H1 (cell line): ENCODE measurements around the gene CPSF4. TPM values are rescaled to one million over a fixed set of nuclear protein-coding genes. Genes with fewer than 3 reads are reported as not detected.

Experiments used
- CTCF ChIA-PET: fragments of 300-600 bp; sonication (Branson Sonifier 250); formaldehyde crosslinking; loops from one replicate; lab custom pipeline; 2021; ENCODE audit not compliant: partially characterized antibody; lab: Charles Lee
- POLR2A ChIA-PET: fragments of 300-600 bp; sonication (Branson Sonifier 250); formaldehyde crosslinking; loops from one replicate; lab custom pipeline; 2021; ENCODE audit warnings: inconsistent platforms; ENCODE audit not compliant: partially characterized antibody; lab: Charles Lee
- DNase-seq, 2 experiments: peaks; one replicate each; pipeline versions ENCODE4 v3.0.0 to v3.0.0-alpha.2; 2010 to 2022; ENCODE audit warnings: low spot score in 2 of 2, low read depth in 1 of 2, mixed read lengths in 1 of 2
- FAIRE-seq: peaks from 2 replicates; lab custom pipeline; 2011; peaks lifted over from hg19 to GRCh38; lab: Jason Lieb, UNC
- H2AFZ ChIP-seq: 2 replicates; pipeline ENCODE4 v1.8.1; 2012; ENCODE audit warnings: low read length, inconsistent platforms
- H2AK5ac ChIP-seq: 2 replicates; pipeline ENCODE4 v1.6.1; 2013; ENCODE audit warnings: low read depth, low read length
- H2BK120ac ChIP-seq: replicated peaks from 2 replicates; pipeline ENCODE3; 2013; ENCODE audit warnings: low read depth, low read length, inconsistent platforms
- H2BK12ac ChIP-seq: 2 replicates; pipeline ENCODE4 v1.6.1; 2013; ENCODE audit warnings: low read depth, low read length
- H2BK15ac ChIP-seq: 2 replicates; pipeline ENCODE4 v1.6.1; 2013; ENCODE audit warnings: low read length
- H2BK20ac ChIP-seq: 2 replicates; pipeline ENCODE4 v1.6.1; 2013; ENCODE audit warnings: low read length
- H2BK5ac ChIP-seq: 2 replicates; pipeline ENCODE4 v1.6.1; 2013; ENCODE audit warnings: low read depth, low read length
- H3K14ac ChIP-seq: 2 replicates; pipeline ENCODE4 v1.6.1; 2013; ENCODE audit warnings: inconsistent platforms; ENCODE audit not compliant: insufficient read length
- H3K18ac ChIP-seq: 2 replicates; pipeline ENCODE4 v1.6.1; 2013; ENCODE audit warnings: low read length; ENCODE audit errors: extremely low read depth
- H3K23ac ChIP-seq: 2 replicates; pipeline ENCODE4 v1.6.1; 2013; ENCODE audit warnings: inconsistent platforms; ENCODE audit not compliant: insufficient read length
- H3K23me2 ChIP-seq: 2 replicates; pipeline ENCODE4 v1.6.1; 2013; ENCODE audit warnings: low read depth, low read length
- H3K27ac ChIP-seq: 2 replicates; pipeline ENCODE4 v1.6.1; 2011; ENCODE audit warnings: low read depth, low read length, inconsistent platforms
- H3K27me3 ChIP-seq, 4 experiments: replicated peaks in 1 of 4; 1 replicate in 1 of 4; 2 replicates in 3 of 4; pipeline versions ENCODE4 v1.6.1 to v1.8.1; 2011 to 2013; ENCODE audit warnings: low read length in 3 of 4, mild to moderate bottlenecking in 3 of 4, inconsistent platforms in 2 of 4, mixed read lengths in 2 of 4, moderate library complexity in 1 of 4; ENCODE audit not compliant: control insufficient read depth in 3 of 4, insufficient read depth in 3 of 4; ENCODE audit errors: extremely low read depth in 1 of 4
- H3K36me3 ChIP-seq, 4 experiments: 2 replicates each; pipeline versions ENCODE4 v1.6.1 to v1.8.1; 2011 to 2013; ENCODE audit warnings: mild to moderate bottlenecking in 4 of 4, low read length in 3 of 4, moderate library complexity in 2 of 4, control low read depth in 1 of 4, inconsistent platforms in 1 of 4; ENCODE audit not compliant: insufficient read depth in 4 of 4, control insufficient read depth in 2 of 4
- H3K4ac ChIP-seq: replicated peaks from 2 replicates; pipeline ENCODE3; 2013; ENCODE audit warnings: low read length, low read depth, mixed read lengths, inconsistent platforms; ENCODE audit not compliant: insufficient read length
- H3K4me1 ChIP-seq, 4 experiments: replicated peaks in 1 of 4; 1 replicate in 1 of 4; 2 replicates in 3 of 4; pipeline versions ENCODE4 v1.6.1 to v1.8.1; 2011 to 2013; ENCODE audit warnings: low read length in 3 of 4, inconsistent platforms in 2 of 4, mixed read lengths in 1 of 4; ENCODE audit not compliant: insufficient read depth in 4 of 4, control insufficient read depth in 3 of 4
- H3K4me2 ChIP-seq, 2 experiments: 2 replicates each; pipeline versions ENCODE4 v1.6.1 to v1.8.1; 2011 to 2013; ENCODE audit warnings: low read depth in 2 of 2, low read length in 2 of 2, control low read depth in 1 of 2, inconsistent platforms in 1 of 2, mild to moderate bottlenecking in 1 of 2; ENCODE audit not compliant: insufficient read depth in 1 of 2
- H3K4me3 ChIP-seq, 4 experiments: fragments of 200-600, 300-600 bp in 1 of 4; sonication (generic), shearing (Covaris generic), sonication (Bioruptor Twin) in 1 of 4; 2 replicates each; pipeline versions ENCODE4 v1.5.1 to v1.8.1; 2011 to 2016; ENCODE audit warnings: low read length in 4 of 4, low read depth in 3 of 4, control low read depth in 2 of 4, inconsistent platforms in 2 of 4, mild to moderate bottlenecking in 2 of 4, mixed read lengths in 1 of 4, moderate library complexity in 1 of 4; ENCODE audit not compliant: insufficient read depth in 2 of 4; ENCODE audit errors: extremely low read depth in 1 of 4
- H3K56ac ChIP-seq: replicated peaks from 2 replicates; pipeline ENCODE3; 2013; ENCODE audit warnings: low read depth, mild to moderate bottlenecking, mixed read lengths, low read length, inconsistent platforms; ENCODE audit not compliant: insufficient read length
- H3K79me1 ChIP-seq: 2 replicates; pipeline ENCODE4 v1.6.1; 2013; ENCODE audit warnings: low read depth, low read length, control low read depth
- H3K79me2 ChIP-seq, 2 experiments: 2 replicates each; pipeline versions ENCODE4 v1.6.1 to v1.8.1; 2012 to 2013; ENCODE audit warnings: low read length in 2 of 2, mild to moderate bottlenecking in 2 of 2, inconsistent platforms in 1 of 2; ENCODE audit not compliant: insufficient read depth in 2 of 2, control insufficient read depth in 1 of 2
- H3K9ac ChIP-seq, 4 experiments: replicated peaks in 1 of 4; 1 replicate in 1 of 4; 2 replicates in 3 of 4; pipeline versions ENCODE4 v1.6.1 to v1.8.1; 2011 to 2013; ENCODE audit warnings: low read depth in 3 of 4, low read length in 3 of 4, control low read depth in 2 of 4, mild to moderate bottlenecking in 2 of 4, moderate library complexity in 2 of 4, inconsistent platforms in 1 of 4; ENCODE audit errors: extremely low read depth in 1 of 4
- H3K9me3 ChIP-seq, 2 experiments: 2 replicates each; pipeline versions ENCODE4 v1.6.1 to v1.8.1; 2012 to 2013; ENCODE audit warnings: mild to moderate bottlenecking in 2 of 2, moderate library complexity in 2 of 2, control low read depth in 1 of 2, inconsistent platforms in 1 of 2, low read depth in 1 of 2, low read length in 1 of 2, mixed read lengths in 1 of 2; ENCODE audit not compliant: insufficient read depth in 2 of 2
- H4K20me1 ChIP-seq, 2 experiments: replicated peaks in 1 of 2; 2 replicates each; pipeline versions ENCODE3 to v1.8.1; 2011 to 2013; ENCODE audit warnings: inconsistent platforms in 2 of 2, low read length in 2 of 2, mild to moderate bottlenecking in 1 of 2; ENCODE audit not compliant: insufficient read depth in 2 of 2, control insufficient read depth in 1 of 2
- H4K5ac ChIP-seq: 2 replicates; pipeline ENCODE4 v1.6.1; 2013; ENCODE audit warnings: low read length, low read depth, mixed read lengths, inconsistent platforms; ENCODE audit not compliant: insufficient read length
- H4K8ac ChIP-seq: 2 replicates; pipeline ENCODE4 v1.8.0; 2013; ENCODE audit warnings: mild to moderate bottlenecking, moderate library complexity, low read length, inconsistent platforms; ENCODE audit not compliant: insufficient read depth; ENCODE audit errors: extremely low read depth
- H4K91ac ChIP-seq: replicated peaks from 2 replicates; pipeline ENCODE3; 2013; ENCODE audit warnings: low read length, mixed read lengths, inconsistent platforms; ENCODE audit not compliant: insufficient read length
- JUND ChIP-seq: IDR thresholded peaks from 2 replicates; pipeline ENCODE4 v1.6.1; 2011; ENCODE audit warnings: mild to moderate bottlenecking, improper control_type of control experiment, low read length
- POLR2A ChIP-seq, 2 experiments: IDR thresholded peaks; 1 replicate in 1 of 2; 2 replicates in 1 of 2; pipeline ENCODE4 v1.6.1; 2011; ENCODE audit warnings: low read depth in 2 of 2, low read length in 2 of 2, mild to moderate bottlenecking in 2 of 2; ENCODE audit errors: control extremely low read depth in 1 of 2
- WGBS, 2 experiments: shearing (Covaris generic) in 1 of 2; methylation state at CpG; one replicate each; pipeline versions ENCODE4 v1.1.6 to v1.1.7; 2013 to 2015; ENCODE audit warnings: low lambda C conversion rate in 2 of 2, mixed read lengths in 2 of 2, inconsistent platforms in 1 of 2, low coverage in 1 of 2, missing lambda C conversion rate in 1 of 2; ENCODE audit not compliant: insufficient replicate concordance in 2 of 2, insufficient coverage in 1 of 2, insufficient read length in 1 of 2; ENCODE audit errors: extremely low coverage in 1 of 2, missing lambda C conversion rate in 1 of 2; 5-methylcytosine and 5-hydroxymethylcytosine counted together
- polyA plus RNA-seq, 7 experiments: library from polyadenylated mRNA; depleted of rRNA in 3 of 7; stranded (reverse) in 5 of 7; unstranded in 2 of 7; fragments of >200 nt in 5 of 7; fragments of 200-250 nt in 2 of 7; gene quantifications; 1 replicate in 5 of 7; 2 replicates in 1 of 7; 4 replicates in 1 of 7; pipeline versions ENCODE4 v1.2.1 to v1.2.3, GENCODE V29; 2011 to 2013; ENCODE audit warnings: missing spikeins in 2 of 7, mixed read lengths in 2 of 7
- total RNA-seq: library from RNA; stranded (reverse); fragmentation: NEBNext Ultra II Directional; extraction: Animal tissue kit (Norgen Biotek cat#: 25700); gene quantifications from 2 replicates; pipeline ENCODE4 v1.2.1, GENCODE V29; 2021
- TF ChIP-seq, protein P1 (sequence below): IDR thresholded peaks from 2 replicates; pipeline ENCODE4 v1.6.1; 2012; ENCODE audit warnings: inconsistent platforms

Gene CPSF4
- total and polyA plus RNA-seq, 2 of the 8 experiments (the other 6 are each of a cell fraction or from before 2014, with no cell fraction given) = 77.5 to 103 TPM

- peaks cover 4% of the 10 kb centered on the region; the same call in 1 of the 2 replicates for H3K23me2 ChIP-seq
- no peak overlapping the region for H4K91ac ChIP-seq
- no peak overlapping the region for H2BK20ac ChIP-seq
- no peak for FAIRE-seq
- H3K9me3 ChIP-seq = no peaks in the 10 kb centered on the region
- H2BK15ac ChIP-seq = no peak overlapping the region
- no peak overlapping the region for H3K27ac ChIP-seq
- no peak overlapping the region for H2BK12ac ChIP-seq
- H3K4me2 ChIP-seq = peak overlapping the region in 1 of 2 experiments; percentile 55; a peak in 1 of 4 replicates
- no peak overlapping the region for H3K56ac ChIP-seq
- peaks cover 2 to 12% (median 5%) of the 10 kb centered on the region in 4 experiments; a peak in 6 of 7 replicates for H3K4me1 ChIP-seq
- H3K14ac ChIP-seq = no peak overlapping the region
- ChIA-PET CTCF (interaction anchor here (1.1 to 7.1 kb wide), 8 partner anchors 15 to 89 kb away, joined by 3 to 40 read pairs (median 5); no protein-coding TSS in a partner anchor), POLR2A (interaction anchor here (0.8 to 7.9 kb wide), 18 partner anchors 11 to 65 kb away, joined by 3 to 150 read pairs (median 4); partner anchors contain the start of genes ARPC1B, BUD31, CPSF4 and PDAP1)
- H2BK120ac ChIP-seq = no peak overlapping the region
- H3K79me1 ChIP-seq = no peaks in the 10 kb centered on the region
- 90% methylated on average over 4 of the region's 4 CpGs; no CpG with 5 or more reads in 1 of the 2 experiments for WGBS, 2 experiments
- H4K20me1 ChIP-seq = peaks cover 10 to 18% of the 10 kb centered on the region in 2 experiments
- H3K4ac ChIP-seq = peak overlapping the region; percentile 44
- H3K79me2 ChIP-seq = no peaks in the 10 kb centered on the region
- TF ChIP-seq JUND (no peak), POLR2A (IDR thresholded peaks at IDR 0.05; ENCODE audit: control extremely low read depth in 1 of 2, low read depth in 2 of 2, low read length in 2 of 2) (peak in 1 of 2 experiments; percentile 47; a peak in 1 of 3 replicates)
- TF ChIP-seq, protein P1, sequence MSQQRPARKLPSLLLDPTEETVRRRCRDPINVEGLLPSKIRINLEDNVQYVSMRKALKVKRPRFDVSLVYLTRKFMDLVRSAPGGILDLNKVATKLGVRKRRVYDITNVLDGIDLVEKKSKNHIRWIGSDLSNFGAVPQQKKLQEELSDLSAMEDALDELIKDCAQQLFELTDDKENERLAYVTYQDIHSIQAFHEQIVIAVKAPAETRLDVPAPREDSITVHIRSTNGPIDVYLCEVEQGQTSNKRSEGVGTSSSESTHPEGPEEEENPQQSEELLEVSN = no peak
- H2BK5ac ChIP-seq = no peak overlapping the region
- no peak overlapping the region for H3K23ac ChIP-seq
- no peak overlapping the region for H4K5ac ChIP-seq
- H4K8ac ChIP-seq = no peak overlapping the region
- DNase-seq = no peak
- peak overlapping the region in 1 of 4 experiments; percentile 70; a peak in 1 of 8 replicates for H3K4me3 ChIP-seq
- no peak overlapping the region for H2AFZ ChIP-seq
- peaks cover 12 to 63% (median 31%) of the 10 kb centered on the region in 4 experiments for H3K36me3 ChIP-seq
- no peak overlapping the region for H3K9ac ChIP-seq
- no peak overlapping the region for H3K18ac ChIP-seq
- H2AK5ac ChIP-seq = no peak overlapping the region
- H3K27me3 ChIP-seq = no peaks in the 10 kb centered on the region
Observed at GRCh38 chr7:99394188-99394502, 44.6 kb upstream of the CPSF4 start.
